Lower leg skin (tissue), 4 donors: ENCODE results near the gene POLR2H. TPM values are rescaled to one million over a fixed set of nuclear protein-coding genes. Genes with fewer than 3 reads are reported as not detected.

Source experiments
- DNase-seq, 2 donors: peaks; one replicate each; pipeline ENCODE4 v3.0.0-alpha.2; 2019; ENCODE audit warnings: low spot score in 2 of 2
- H3K4me3 ChIP-seq: fragments of 200-600 bp; sonication (generic); 2 replicates; pipeline ENCODE4 v1.5.1; 2017; ENCODE audit warnings: mild to moderate bottlenecking, low read depth; ENCODE audit not compliant: poor library complexity, severe bottlenecking
- POLR2A ChIP-seq, 2 donors: fragments of 450-650 bp; IDR thresholded peaks; one replicate each; pipeline ENCODE4 v1.6.1; 2016 to 2017; ENCODE audit warnings: antibody characterized with exemption in 2 of 2, mild to moderate bottlenecking in 1 of 2, moderate library complexity in 1 of 2
- WGBS, 2 donors: methylation state at CpG; one replicate each; pipeline ENCODE4 v1.1.5; 2018; 5-methylcytosine and 5-hydroxymethylcytosine counted together
- intact Hi-C: fragments of 100-400 bp; cut with DNase I; formaldehyde crosslinking; loops from one replicate; pipeline ENCODE4 v1.15.0; 2023; ENCODE audit warnings: low total_unique reads
- total RNA-seq, 4 donors: library from RNA; depleted of rRNA; stranded (reverse); fragments of >200 nt; gene quantifications; one replicate each; pipeline ENCODE4 v1.1.0, GENCODE V29; 2016
- TF ChIP-seq, protein P1 (sequence below), 3 donors: fragments of 450-650 bp; IDR thresholded peaks; one replicate each; pipeline ENCODE4 v1.5.1; 2016; ENCODE audit warnings: antibody characterized with exemption in 3 of 3, mild to moderate bottlenecking in 3 of 3, moderate library complexity in 2 of 3

POLR2H gene
- total RNA-seq, 4 donors from 2014 or later = 54.7 to 95.9 (median 66.8) TPM

GRCh38 chr3:184372911-184373310 lies 11.4 kb downstream of the POLR2H start:
- intact Hi-C loops = no loop called here
- no peak for TF ChIP-seq POLR2A (IDR thresholded peaks at IDR 0.05)
- TF ChIP-seq, protein P1, sequence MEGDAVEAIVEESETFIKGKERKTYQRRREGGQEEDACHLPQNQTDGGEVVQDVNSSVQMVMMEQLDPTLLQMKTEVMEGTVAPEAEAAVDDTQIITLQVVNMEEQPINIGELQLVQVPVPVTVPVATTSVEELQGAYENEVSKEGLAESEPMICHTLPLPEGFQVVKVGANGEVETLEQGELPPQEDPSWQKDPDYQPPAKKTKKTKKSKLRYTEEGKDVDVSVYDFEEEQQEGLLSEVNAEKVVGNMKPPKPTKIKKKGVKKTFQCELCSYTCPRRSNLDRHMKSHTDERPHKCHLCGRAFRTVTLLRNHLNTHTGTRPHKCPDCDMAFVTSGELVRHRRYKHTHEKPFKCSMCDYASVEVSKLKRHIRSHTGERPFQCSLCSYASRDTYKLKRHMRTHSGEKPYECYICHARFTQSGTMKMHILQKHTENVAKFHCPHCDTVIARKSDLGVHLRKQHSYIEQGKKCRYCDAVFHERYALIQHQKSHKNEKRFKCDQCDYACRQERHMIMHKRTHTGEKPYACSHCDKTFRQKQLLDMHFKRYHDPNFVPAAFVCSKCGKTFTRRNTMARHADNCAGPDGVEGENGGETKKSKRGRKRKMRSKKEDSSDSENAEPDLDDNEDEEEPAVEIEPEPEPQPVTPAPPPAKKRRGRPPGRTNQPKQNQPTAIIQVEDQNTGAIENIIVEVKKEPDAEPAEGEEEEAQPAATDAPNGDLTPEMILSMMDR (IDR thresholded peaks at IDR 0.05) = no peak
- no peak overlapping the region for H3K4me3 ChIP-seq
- DNase-seq = no peak
- WGBS, 2 donors = 63 to 71% methylated on average over 5 of the region's 5 CpGs

GRCh38 chr3:184373422-184373821 lies 11.9 kb downstream of the POLR2H start:
- no peak for DNase-seq
- 63 to 64% methylated on average over 6 of the region's 6 CpGs for WGBS, 2 donors
- intact Hi-C loops = no loop called here
- TF ChIP-seq POLR2A (IDR thresholded peaks at IDR 0.05) = no peak
- TF ChIP-seq, protein P1 (IDR thresholded peaks at IDR 0.05) = no peak
- no peak overlapping the region for H3K4me3 ChIP-seq

- intact Hi-C loops = no loop called here
- TF ChIP-seq, protein P1 (IDR thresholded peaks at IDR 0.05) = no peak
- no peak for TF ChIP-seq POLR2A (IDR thresholded peaks at IDR 0.05)
- no peak overlapping the region for H3K4me3 ChIP-seq
- WGBS, 2 donors = 81 to 85% methylated on average over 12 of the region's 12 CpGs
- DNase-seq = no peak
Observed at GRCh38 chr3:184375747-184376461, 14.4 kb downstream of the POLR2H start.

DNA sequence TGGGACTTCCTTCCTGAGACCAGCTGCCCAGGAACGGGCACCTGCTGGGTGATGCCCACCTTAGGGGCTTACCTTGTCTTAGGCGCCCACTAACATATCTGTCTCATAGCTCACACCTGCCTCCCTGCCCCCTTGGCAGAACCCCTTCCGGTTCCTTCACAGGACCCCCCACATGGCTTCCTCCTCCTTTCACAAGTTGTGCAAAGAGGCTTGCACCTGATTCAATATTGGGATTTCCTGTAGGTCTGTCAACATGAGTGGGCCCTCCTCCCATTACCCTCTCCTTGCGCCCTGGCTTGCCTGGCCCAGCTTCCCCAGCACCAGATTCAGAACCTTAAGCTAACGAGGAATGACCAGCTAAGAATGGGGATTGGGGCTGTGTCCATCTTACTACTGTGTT lies 15.9 kb downstream of the POLR2H start:
- no peak for TF ChIP-seq POLR2A (IDR thresholded peaks at IDR 0.05)
- TF ChIP-seq, protein P1 (IDR thresholded peaks at IDR 0.05) = no peak
- intact Hi-C loops = no loop called here
- no peak overlapping the region for H3K4me3 ChIP-seq
- 79 to 92% methylated on average over 5 of the region's 5 CpGs for WGBS, 2 donors
- DNase-seq = no peak

- no peak for TF ChIP-seq POLR2A (IDR thresholded peaks at IDR 0.05)
- 66 to 83% methylated on average over 6 to 7 of the region's 7 CpGs for WGBS, 2 donors
- DNase-seq = no peak
- no peak within 1 kb of the TSS for H3K4me3 ChIP-seq
- intact Hi-C loops = no loop called here
Observed at GRCh38 chr3:184377882-184378445, 16.5 kb downstream of the POLR2H start, which contains the start of gene THPO. Gene THPO, minus strand, starts transcription at chr3:184378207. Its CDS starts 1,948 bp downstream, at chr3:184376259.

DNA sequence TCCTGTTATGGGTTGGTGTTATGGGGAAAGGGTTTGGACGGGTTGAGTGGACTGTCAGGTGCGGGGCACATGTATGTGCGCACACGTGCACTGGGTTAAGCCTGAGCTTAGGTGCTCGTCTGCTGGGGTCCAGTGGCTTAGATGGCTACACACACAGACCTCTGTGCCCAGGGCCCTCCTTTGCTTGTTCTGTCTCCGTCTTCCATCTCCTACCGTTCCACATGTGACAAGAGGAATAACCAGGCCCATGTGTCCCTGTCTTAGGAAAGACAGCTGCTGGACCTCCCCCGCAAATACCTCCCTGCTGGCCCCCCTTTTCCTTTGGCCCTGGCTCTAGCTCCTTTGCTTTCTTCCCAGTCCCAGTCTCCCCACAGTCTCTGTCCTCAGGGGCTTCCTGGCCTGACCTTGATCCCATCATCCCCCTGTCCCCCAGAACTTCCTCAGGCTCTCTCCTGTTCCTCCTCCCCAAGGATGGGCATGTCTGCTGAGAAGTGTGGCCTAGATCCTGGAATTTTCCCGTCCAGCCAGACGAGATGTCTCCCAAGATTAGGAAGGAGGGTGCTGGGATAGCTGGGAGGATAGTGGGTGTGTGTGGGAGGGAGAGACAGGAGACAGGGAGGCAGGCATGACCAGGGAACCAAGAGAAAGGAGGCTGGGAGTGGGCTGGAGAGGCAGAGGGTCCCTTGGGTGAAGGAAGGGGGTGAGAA lies 17.3 kb downstream of the POLR2H start:
- intact Hi-C loops = no loop called here
- 63 to 72% methylated on average over 10 of the region's 10 CpGs for WGBS, 2 donors
- no peak for DNase-seq
- TF ChIP-seq, protein P1 (IDR thresholded peaks at IDR 0.05) = no peak
- no peak for TF ChIP-seq POLR2A (IDR thresholded peaks at IDR 0.05)
- H3K4me3 ChIP-seq = no peak overlapping the region
